ENCODE data around the gene KLHDC8B.
A peak's percentile ranks its signal among the peaks of the same experiment; 100 is the strongest.

KLHDC8B gene

GRCh38 chr3:49158792-49159191 lies 12.6 kb upstream of the KLHDC8B start:
- no peak for DNase-seq (ENCODE audit: low spot score)

- DNase-seq (ENCODE audit: low spot score): no peak
Observed at GRCh38 chr3:49161197-49161596, 10.2 kb upstream of the KLHDC8B start.

- DNase-seq (ENCODE audit: low spot score): peak; percentile 36
Observed at GRCh38 chr3:49161808-49162530, 9.4 kb upstream of the KLHDC8B start.

- DNase-seq (ENCODE audit: low spot score): no peak
Observed at GRCh38 chr3:49162751-49163419, 8.5 kb upstream of the KLHDC8B start.

- no peak for DNase-seq (ENCODE audit: low spot score)
Observed at GRCh38 chr3:49163609-49164008, 7.8 kb upstream of the KLHDC8B start.

- DNase-seq (ENCODE audit: low spot score): no peak
Observed at GRCh38 chr3:49164983-49165720, 6.2 kb upstream of the KLHDC8B start.

GRCh38 chr3:49165771-49166751 lies 5.3 kb upstream of the KLHDC8B start, which contains the start of gene CCDC71:
Gene CCDC71 (minus strand): TSS chr3:49166331. CDS start chr3:49164208, 2,123 bp downstream.
- peak; percentile 61 for DNase-seq (ENCODE audit: low spot score)

- DNase-seq (ENCODE audit: low spot score): no peak
Observed at GRCh38 chr3:49166752-49167556, 4.4 kb upstream of the KLHDC8B start.

- DNase-seq (ENCODE audit: low spot score): no peak
Observed at GRCh38 chr3:49170744-49171118, 667 bp upstream of the KLHDC8B start.

GRCh38 chr3:49171775-49172500 lies 540 bp downstream of the KLHDC8B start:
- no peak for DNase-seq (ENCODE audit: low spot score)

GRCh38 chr3:49172551-49173041 lies 1.2 kb downstream of the KLHDC8B start:
- DNase-seq (ENCODE audit: low spot score): no peak

GRCh38 chr3:49173116-49173791 lies 1.9 kb downstream of the KLHDC8B start:
- no peak for DNase-seq (ENCODE audit: low spot score)

GRCh38 chr3:49173792-49174170 lies 2.4 kb downstream of the KLHDC8B start:
- peak; percentile 22 for DNase-seq (ENCODE audit: low spot score)

- no peak for DNase-seq (ENCODE audit: low spot score)
Observed at GRCh38 chr3:49174397-49174985, 3.1 kb downstream of the KLHDC8B start.

GRCh38 chr3:49175530-49175929 lies 4.1 kb downstream of the KLHDC8B start:
- DNase-seq (ENCODE audit: low spot score): no peak

- DNase-seq (ENCODE audit: low spot score): no peak
Observed at GRCh38 chr3:49177073-49177472, 5.7 kb downstream of the KLHDC8B start.

- DNase-seq (ENCODE audit: low spot score): no peak
Observed at GRCh38 chr3:49180116-49180515, 8.7 kb downstream of the KLHDC8B start.

- DNase-seq (ENCODE audit: low spot score): no peak
Observed at GRCh38 chr3:49181351-49181750, 10.0 kb downstream of the KLHDC8B start.

GRCh38 chr3:49182682-49183081 lies 11.3 kb downstream of the KLHDC8B start:
- DNase-seq (ENCODE audit: low spot score): no peak

Measured in Ammon's horn (tissue), 1 donor.